GM19397 (cell line): ENCODE data around the gene CD44.

Experiments used
- ATAC-seq: cut with Tn5 transposase; IDR thresholded peaks from one replicate; pipeline ENCODE4 v1.9.1; 2021; ENCODE audit warnings: mild to moderate bottlenecking, moderate library complexity; ENCODE audit not compliant: unreplicated experiment

CD44 gene

DNA sequence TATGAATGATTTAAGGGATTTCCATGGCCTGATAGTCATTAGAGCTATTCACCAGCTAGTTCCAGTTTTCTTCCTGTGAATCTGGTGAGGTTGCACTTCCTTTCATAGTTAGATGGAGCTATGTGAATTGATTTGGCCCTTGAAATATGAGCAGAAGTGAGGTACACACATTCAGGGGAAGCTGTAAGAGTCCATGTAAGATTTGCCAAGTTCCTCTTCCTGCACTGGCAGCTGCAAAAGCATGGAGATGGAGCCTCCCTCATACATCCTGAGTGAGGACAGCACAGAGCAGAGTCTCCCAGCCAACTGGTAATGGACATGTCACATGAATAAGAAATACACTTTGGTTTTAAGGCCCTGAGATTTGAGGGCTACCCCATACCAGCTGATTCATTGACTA, 111.7 kb downstream of the CD44 start:
- no peak for ATAC-seq

GRCh38 chr11:35253237-35253636, 114.3 kb downstream of the CD44 start:
- no peak for ATAC-seq

DNA sequence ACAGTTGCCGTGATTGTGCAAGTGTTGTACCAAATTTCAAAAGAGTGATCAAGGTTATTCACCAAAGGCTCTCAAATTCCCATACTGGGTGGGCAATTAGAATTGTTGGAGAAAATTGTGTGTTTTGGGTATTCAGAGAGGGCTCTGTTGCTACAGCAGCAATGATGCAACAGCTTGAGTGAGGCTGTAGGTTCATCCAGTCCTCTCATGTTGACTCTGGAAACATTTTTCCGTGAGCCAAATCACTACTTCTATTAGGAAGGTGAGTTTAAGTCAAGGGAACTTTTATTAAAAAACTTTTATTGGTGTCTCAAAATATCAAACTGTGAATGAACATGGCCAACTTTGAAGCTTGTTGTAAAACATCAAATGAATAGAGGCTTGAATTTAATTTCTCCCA, 116.5 kb downstream of the CD44 start:
- ATAC-seq: no peak

DNA sequence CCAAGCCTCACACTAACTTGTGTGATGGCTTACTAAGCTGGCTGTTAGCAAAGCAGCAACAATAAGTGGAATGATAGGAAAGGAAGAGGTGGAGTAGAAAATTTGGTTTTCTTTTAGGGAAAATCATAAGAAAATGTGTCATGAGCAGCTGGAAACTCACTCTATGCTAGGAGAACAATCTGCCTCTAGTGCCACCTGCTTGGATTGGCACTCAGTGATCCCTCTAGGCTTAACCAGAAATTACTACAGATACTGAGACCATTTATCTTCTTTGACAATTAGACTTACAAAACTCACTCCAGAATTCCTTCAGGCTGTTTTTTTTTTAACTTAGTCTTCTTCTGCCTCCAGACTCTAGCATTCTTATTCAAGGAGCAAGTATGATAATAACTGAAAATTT, 117.3 kb downstream of the CD44 start:
- no peak for ATAC-seq

DNA sequence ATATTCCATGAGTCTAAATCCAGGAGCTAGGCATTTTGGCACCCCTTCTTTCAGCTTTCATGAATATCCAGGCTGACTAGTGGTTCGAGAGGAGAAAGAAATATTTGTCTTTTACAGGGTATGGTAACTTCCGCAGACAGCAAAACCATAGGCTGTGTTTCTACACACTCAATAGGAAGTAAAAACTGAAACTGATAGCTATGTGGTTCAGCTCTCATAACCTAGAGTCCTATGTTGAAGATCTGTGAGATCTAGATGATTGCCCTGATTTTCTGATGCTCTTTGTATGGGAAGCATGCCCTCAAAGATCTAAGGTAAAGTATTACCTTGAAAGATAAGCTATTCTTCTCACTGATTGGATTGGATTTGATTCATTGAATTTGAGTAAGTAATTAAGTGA, 118.3 kb downstream of the CD44 start:
- peak; percentile 97 for ATAC-seq

GRCh38 chr11:35259529-35259928, 120.6 kb downstream of the CD44 start:
- ATAC-seq: no peak

- ATAC-seq: no peak
These were observed 121.5 kb downstream of the CD44 start for GRCh38 chr11:35260342-35260985.

DNA sequence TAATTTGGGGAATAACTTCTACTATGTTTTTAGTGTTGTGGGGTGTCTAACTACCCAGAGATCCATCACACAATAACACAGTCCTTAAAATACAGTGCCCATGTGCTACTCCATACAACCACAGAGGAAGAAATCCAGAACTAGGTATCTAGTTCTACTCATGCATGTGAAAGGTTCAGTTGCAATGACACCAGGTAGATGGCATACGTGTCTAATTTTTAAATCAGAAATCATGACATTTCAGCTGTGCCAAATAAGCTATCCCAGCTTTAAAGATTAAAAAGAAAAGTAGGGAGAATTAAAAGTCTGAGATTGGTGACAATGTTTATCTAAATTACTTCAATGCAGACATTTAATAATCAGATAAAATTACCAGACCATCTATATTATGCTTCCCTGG, 122.2 kb downstream of the CD44 start:
- no peak for ATAC-seq

DNA sequence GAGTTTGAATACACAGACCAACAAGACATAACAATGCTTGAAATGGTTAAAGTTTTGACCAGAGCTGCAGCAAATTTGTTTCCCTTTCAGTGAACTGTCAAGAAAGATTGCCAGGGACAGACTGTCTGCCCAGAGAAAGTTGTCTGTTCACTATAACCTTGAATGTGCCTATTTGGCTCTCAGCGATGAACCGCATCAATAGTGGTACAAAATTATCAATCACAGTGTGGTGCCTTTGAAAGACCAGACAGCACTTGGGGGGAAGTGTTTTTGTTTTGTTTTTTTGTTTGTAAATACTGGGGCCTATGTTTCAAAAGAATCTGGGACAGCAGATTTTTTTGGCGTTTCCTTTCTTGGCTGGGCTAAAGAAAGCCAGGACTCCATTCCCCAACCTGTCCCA, 123.1 kb downstream of the CD44 start:
- no peak for ATAC-seq

GRCh38 chr11:35262735-35263134, 123.8 kb downstream of the CD44 start:
- ATAC-seq: no peak

GRCh38 chr11:35265755-35266454, 126.9 kb downstream of the CD44 start:
- no peak for ATAC-seq

- ATAC-seq: no peak
These were observed 128.5 kb downstream of the CD44 start for GRCh38 chr11:35267504-35267903.

GRCh38 chr11:35270342-35270741, 131.4 kb downstream of the CD44 start:
- no peak for ATAC-seq

- no peak for ATAC-seq
These were observed 132.1 kb downstream of the CD44 start for GRCh38 chr11:35271031-35271430.

- ATAC-seq: peak; percentile 84
These were observed 133.5 kb downstream of the CD44 start for GRCh38 chr11:35272391-35272902.

DNA sequence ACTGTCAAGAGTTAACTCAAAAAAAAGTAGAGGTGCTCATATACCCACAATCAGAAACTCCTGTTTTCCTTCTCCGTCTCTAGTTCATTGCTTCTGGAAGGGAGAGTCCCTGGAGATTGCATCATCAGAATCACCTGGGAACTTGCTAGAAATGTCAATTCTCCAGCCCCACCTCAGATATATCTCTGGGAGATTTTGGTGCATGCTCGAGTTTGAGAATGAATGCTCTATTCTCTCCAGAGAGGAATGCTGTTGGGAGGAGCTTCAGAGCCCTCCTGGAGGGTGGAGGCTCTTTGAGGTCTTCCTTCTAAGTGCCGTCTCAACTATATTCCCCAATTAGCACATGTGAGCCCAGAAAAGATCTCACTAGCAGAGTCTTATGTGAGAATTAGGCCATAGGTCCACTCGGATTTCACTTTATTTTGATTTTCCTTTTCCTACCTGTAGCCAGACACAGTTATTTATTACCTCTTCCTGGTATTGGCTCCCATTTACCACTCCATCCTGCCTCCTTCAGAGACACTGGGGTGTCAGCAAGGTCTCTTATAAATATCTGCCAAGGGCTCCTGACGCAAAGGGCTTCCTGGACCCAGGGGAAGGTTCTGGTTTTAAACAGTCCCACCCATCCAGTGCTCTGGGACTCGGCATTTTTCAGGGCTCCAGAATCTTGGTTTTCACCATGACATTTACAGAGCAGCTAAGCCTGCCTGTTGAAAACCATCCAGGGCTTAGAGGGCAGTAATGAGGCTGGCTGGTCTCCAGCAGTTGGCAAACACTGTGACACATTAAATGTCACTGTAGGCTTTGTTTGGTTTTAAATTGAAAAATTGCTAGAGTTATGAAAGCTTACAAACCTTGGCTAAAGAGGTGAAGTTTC, 136.2 kb downstream of the CD44 start:
- ATAC-seq: no peak

GRCh38 chr11:35275786-35276170, 136.8 kb downstream of the CD44 start:
- no peak for ATAC-seq

DNA sequence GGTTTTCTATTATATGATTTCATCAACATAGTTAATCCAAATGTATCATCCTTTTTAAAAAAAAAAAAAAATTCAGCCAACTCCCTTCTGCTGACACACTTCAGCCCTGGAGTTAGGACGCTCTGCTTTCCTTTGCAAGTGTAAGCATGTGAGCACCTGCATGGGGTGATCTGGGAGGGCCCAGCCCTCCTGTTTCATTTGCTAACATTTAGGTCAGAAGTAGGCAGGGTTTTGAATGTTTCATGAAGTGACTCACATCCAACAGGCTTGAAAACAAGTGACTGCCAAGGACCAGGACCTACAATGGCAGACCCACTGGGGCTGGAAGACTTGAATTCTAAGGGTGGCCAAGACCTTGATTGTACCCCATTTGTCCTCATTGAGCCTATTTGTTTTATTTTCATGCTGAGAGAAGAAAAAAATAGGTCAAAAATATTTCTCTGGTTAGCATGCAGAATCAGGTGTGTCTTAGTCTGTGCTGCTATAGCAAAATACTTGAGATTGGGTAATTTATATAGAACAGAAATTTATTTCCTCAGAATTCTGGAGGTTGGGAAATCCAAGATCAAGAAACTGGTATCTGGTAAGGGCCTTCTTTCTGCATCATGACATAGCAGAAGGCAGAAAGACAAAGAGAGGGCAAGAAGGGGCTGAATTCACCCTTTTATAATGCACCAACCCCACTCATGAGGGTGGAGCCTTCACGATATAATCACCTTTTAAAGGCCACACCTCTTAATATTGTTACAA, 137.6 kb downstream of the CD44 start:
- no peak for ATAC-seq

GRCh38 chr11:35277827-35278226, 138.9 kb downstream of the CD44 start:
- no peak for ATAC-seq

- no peak for ATAC-seq
These were observed 141.8 kb downstream of the CD44 start for GRCh38 chr11:35280727-35281126.

GRCh38 chr11:35281169-35281688, 142.3 kb downstream of the CD44 start:
- no peak for ATAC-seq
